OCI-LY1 (cell line): Measurements from ENCODE around the gene BAG3.

Source experiments
- EZH2 ChIP-seq: fragments of 200-600 bp; sonication (generic), shearing (Covaris generic); IDR thresholded peaks from 2 replicates; pipeline ENCODE4 v1.8.0; 2017; ENCODE audit warnings: borderline replicate concordance, mixed run types, mild to moderate bottlenecking, antibody characterized with exemption, low read length, moderate library complexity, mixed read lengths
- TF ChIP-seq, protein P1 (sequence below): fragments of 200-600 bp; sonication (generic), shearing (Covaris generic); IDR thresholded peaks from 2 replicates; pipeline ENCODE4 v1.5.1; 2017; ENCODE audit warnings: mild to moderate bottlenecking, antibody characterized with exemption, low read length, moderate library complexity, mixed read lengths

DNA sequence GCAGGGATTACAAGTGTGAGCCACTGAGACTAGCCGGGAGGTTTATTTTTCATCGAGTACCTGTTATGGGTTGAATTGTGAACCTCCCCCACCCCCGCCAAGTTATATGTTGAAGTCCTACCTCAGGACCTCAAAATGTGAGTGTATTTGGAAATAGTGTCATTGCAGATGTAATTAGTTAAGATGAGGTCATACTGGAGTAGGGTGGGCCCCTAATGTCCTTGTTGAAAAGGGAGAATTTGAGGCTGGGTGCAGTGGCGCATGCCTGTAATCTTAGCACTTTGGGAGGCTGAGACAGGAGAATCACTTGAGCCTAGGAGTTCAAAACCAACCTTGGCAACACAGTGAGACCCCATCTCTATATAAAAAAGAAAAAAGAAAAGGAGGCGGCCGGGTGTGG is 10.8 kb upstream of the BAG3 start:
- TF ChIP-seq, protein P1, sequence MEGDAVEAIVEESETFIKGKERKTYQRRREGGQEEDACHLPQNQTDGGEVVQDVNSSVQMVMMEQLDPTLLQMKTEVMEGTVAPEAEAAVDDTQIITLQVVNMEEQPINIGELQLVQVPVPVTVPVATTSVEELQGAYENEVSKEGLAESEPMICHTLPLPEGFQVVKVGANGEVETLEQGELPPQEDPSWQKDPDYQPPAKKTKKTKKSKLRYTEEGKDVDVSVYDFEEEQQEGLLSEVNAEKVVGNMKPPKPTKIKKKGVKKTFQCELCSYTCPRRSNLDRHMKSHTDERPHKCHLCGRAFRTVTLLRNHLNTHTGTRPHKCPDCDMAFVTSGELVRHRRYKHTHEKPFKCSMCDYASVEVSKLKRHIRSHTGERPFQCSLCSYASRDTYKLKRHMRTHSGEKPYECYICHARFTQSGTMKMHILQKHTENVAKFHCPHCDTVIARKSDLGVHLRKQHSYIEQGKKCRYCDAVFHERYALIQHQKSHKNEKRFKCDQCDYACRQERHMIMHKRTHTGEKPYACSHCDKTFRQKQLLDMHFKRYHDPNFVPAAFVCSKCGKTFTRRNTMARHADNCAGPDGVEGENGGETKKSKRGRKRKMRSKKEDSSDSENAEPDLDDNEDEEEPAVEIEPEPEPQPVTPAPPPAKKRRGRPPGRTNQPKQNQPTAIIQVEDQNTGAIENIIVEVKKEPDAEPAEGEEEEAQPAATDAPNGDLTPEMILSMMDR: no peak
- no peak for TF ChIP-seq EZH2
